GM18861 (cell line): ENCODE measurements around the gene TRIM49D1.
"Not testable (repeated sequence)": the region's sequence is repeated elsewhere in the genome, so short reads cannot be mapped to it uniquely, and the experiment has no call there.

Experiments
- ATAC-seq: cut with Tn5 transposase; IDR thresholded peaks from one replicate; pipeline ENCODE4 v1.9.1; 2021; ENCODE audit not compliant: unreplicated experiment

Gene TRIM49D1, protein sequence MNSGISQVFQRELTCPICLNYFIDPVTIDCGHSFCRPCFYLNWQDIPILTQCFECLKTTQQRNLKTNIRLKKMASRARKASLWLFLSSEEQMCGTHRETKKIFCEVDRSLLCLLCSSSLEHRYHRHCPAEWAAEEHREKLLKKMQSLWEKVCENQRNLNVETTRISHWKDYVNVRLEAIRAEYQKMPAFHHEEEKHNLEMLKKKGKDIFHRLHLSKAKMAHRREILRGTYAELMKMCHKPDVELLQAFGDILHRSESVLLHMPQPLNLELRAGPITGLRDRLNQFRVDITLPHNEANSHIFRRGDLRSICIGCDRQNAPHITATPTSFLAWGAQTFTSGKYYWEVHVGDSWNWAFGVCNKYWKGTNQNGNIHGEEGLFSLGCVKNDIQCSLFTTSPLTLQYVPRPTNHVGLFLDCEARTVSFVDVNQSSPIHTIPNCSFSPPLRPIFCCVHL

DNA sequence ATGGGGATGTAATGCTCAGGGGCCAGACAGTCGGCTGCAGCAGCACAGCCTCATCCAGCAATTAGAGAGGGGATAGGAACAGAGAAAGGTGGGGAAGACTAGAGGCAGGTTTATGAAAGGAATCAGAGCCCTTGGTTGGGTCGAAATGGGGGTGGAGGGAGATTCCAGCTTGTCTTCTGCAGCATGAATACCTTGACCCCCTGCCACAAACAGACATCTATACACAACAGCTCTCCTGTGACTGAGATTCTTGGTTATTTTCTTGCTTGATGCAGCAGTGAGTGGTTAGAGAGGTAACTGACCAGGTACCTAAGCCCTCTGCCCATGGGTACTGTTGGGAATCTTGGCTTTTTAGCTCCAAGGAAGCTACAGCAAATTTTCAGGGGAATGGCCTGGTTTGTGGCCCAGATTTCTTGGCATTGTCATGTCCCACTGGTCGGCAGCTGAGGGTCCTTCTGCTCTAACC is at the start of gene TRIM49D1:
Gene TRIM49D1, minus strand, starts transcription at position 51 of the 466 bp plus-strand sequence. CDS start 4,535 bp downstream, outside the sequence.
- ATAC-seq, result no peak

DNA sequence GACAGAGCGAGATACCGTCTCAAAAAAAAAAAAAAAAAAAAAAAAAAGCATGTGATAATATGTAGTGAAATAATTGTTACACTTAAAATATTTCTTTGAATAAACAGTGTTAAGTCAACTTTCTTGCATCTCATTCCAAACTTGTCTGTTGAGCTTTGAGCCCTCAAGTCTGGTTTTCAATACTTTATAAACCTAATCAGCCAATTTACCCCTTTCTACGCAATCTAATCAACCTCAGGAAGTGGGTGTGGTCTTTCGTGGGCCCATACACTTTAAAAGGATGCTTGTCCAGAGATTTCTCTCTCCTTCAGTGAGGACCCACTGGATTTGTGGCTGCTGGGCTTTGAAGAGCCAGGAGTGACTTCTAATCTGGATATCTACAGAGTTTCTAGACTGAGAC is 43.7 kb upstream of the TRIM49D1 start, which contains the start of gene TRIM64:
Gene TRIM64, plus strand, starts transcription at position 301 of the 400 bp plus-strand sequence. CDS start 2,467 bp downstream, outside the sequence.
- ATAC-seq, result not testable (repeated sequence)

DNA sequence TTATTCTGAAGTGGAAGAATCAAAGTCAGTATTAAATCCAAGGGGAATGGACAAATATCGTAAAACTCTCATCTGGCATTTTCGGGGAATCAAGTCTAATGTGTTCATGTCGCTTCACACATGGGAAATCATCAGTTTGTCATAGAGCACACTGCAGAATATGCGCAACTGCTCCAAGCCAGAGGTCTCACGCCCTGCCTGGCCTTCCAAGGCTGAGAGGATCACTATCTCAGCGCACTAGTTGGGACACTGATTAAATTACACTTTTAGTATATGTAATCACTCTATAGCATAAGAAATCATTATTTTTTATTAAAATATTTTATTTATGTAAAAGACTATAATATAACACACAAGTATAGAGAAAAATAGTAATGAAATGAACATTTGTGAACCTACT is 38.8 kb upstream of the TRIM49D1 start:
- ATAC-seq, result not testable (repeated sequence)

DNA sequence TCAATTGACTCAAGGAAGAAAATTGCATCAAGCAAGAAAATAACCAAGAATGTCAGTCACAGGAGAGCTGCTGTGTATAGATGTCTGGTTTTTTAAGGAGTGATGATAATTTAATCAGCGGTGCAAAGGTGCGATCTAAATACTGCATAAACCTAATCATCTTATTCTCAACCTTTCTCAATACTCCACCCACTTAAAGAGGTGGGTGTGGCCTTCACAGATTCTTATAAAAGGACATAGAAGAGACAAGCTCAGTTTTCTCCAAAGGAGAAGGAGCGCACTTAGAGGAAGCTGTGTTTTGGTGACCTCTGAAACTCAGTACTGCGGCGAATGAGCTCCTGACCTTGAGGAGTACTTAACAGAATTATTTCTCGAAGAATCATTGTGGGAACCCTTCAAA is 1.7 kb upstream of the TRIM49D1 start, which contains the start of gene TRIM49D2:
Gene TRIM49D2, plus strand, starts transcription at position 301 of the 400 bp plus-strand sequence. CDS start 2,698 bp downstream, outside the sequence.
- ATAC-seq, result not testable (repeated sequence)

DNA sequence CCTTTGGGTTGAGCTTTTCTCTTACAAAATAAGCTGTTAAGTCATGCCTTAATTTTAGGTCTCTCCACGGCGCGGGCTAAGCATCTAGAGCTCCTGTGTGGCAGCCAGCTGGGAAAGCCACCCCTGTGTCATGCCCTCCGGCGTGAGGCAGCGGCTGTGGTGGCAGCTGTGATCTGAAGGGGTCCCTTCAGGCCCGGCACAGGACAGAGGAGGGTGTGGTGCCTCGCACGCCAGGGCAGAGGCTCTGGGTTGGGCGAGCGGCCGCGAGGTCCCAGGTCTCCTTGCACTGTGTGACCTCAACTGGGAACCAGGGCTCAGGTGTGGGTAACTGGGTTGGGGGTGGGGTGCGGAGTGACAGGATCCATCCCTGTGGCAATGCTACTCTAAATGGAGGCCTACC is 21.2 kb downstream of the TRIM49D1 start:
- not testable (repeated sequence) for ATAC-seq

DNA sequence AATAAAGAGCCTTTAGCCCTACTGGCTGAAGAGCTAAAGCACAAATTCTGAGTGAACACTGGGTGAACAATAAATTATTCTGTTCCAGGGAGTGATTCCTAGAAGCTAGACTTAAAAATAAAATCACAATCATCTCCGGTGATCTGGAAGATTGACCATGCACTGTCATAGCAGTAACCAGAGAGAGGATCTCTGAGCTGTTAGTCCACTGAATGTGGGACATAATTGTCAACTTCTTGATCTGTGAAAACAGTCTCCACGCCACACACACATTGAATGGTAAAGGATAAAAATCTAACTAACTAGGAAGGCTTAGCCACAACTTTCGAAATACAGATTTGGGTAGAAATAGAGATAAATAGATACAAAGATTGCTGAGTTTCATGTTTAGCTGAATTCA is 28.8 kb downstream of the TRIM49D1 start:
- not testable (repeated sequence) for ATAC-seq

DNA sequence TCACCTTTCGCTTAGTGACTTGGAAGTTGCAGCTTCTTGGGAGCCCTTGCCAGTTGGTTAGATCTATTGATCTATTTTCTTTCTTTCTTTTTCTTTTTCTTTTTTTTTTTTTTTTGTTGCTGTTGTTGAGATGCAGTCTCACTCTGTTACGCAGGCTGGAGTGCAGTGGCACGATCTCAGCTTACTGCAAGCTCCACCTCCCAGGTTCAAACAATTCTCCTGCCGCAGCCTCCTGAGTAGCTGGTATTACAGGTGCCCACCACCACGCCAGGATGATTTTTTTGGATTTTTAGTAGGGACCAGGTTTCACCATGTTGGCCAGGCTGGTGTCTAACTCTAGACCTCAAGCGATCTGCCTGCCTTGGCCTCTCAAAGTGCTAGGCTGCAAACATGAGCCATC is 44.5 kb downstream of the TRIM49D1 start:
- ATAC-seq, result not testable (repeated sequence)

DNA sequence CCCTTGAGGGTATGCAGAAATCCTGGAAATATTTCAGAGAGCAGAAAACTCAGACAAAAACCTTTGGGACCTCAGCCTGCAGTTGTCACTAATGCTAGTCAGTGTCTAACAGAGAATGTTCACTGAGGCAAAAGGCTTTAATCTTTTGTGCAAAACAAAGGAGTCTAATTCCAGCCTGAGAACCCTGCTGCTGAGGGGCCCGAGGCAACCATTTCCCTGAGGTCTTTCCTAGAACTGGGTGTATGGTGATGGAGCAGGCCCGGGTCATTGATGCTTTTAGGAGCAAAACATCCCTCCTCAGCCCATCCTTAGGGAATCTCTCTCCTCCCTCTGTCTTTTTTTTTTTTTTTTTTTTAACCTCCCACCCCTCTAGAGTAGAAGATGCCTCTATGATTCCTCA is 49.5 kb downstream of the TRIM49D1 start:
- ATAC-seq, result not testable (repeated sequence)

DNA sequence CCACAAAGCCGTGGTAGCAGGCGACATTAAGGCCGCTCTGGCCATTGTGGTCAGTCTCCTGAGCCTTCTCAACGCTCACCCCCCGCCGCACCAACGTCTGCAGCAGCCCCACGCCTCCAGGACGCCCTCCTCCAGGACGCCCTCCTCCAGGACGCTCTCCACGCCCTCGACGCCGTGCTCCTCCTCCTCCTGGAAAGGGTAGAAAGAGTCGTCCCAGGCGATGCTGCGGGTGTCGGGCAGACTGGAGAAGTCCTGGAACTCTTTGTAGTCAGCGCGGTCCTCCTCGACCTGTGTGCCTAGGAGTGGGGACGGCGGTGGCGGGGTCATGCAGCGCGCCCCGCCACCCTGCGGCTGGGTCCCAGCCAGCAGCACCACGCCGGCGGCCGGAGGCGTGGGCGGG is 56.8 kb downstream of the TRIM49D1 start:
- not testable (repeated sequence) for ATAC-seq

DNA sequence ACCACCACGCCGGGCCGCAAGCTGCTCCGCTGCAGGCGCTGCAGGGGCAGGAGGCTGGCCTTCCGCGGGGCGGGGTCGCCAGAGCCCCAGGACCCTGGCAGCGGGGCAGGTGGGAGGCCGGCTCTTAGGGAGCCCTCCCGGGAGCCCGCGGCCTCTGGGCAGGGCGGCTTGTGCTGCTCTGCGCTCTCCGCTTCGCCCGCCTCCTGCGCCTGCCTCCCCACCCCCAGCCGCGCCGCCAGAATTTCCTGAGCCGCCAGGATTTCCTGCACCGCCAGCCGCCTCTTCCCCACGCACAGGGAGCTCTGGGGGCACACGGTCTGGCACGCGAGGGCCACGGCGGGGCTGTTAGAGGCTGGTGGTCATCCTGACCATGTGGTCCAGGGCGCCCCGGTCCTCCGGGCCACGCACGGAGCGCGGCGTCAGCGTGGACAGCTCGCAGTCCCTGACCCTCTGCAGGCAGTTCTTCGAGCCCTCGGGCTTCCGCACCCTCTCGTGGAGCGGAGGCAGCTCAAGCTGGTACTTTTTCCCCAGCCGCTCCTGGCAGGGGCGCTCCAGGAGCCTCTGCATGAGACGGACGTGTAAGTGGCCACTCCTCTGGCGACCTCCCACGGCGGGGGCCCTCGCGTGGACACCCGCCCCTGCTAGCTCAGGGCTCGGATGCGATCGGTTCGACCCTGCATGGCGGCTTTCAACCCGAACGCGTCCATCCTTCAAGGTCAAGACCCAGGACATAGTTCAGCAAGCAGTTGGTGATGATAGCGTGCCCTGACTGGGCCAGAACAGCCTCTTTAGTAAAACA is 57.9 kb downstream of the TRIM49D1 start:
- ATAC-seq, result not testable (repeated sequence)
